Measurements from ENCODE around the gene RINL. TPM values are rescaled to one million over a fixed set of nuclear protein-coding genes. Genes with fewer than 3 reads are reported as not detected.

The RINL gene
- total and polyA plus RNA-seq, 2 of the 8 experiments (the other 6 are each of a cell fraction or from before 2014, with no cell fraction given), result 11.1 to 11.9 TPM

DNA sequence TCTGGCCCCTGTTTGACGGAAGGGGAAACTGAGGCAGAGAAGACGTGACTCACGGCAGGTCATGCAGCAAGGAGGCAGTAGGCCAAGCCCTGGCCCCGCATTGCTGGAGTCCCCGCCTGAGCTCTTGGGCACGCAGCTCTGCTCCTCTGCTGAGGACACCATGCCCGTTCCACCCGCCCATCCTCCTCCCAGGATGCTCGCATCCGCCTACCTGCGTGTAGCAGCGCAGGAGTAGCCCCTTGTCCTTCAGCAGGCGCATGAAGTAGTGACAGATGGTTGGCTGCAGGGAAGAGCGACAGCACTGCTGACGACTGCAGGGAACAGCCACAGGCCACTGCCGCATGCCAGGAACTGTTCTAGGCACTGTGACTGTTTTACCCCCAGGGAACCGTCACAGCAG, 10.8 kb upstream of the RINL start:
- no peak overlapping the region for H4K5ac ChIP-seq (ENCODE audit: insufficient read length, low read depth, low read length)
- H2BK20ac ChIP-seq (ENCODE audit: low read length), result no peak overlapping the region
- H2BK15ac ChIP-seq (ENCODE audit: low read length), result no peak overlapping the region
- no peak overlapping the region for H2BK12ac ChIP-seq (ENCODE audit: low read depth, low read length)
- H3K23me2 ChIP-seq (ENCODE audit: low read depth, low read length), result no peaks in the 10 kb centered on the region
- H3K79me1 ChIP-seq (ENCODE audit: low read depth, low read length), result no peaks in the 10 kb centered on the region
- TF ChIP-seq RBBP5 (IDR thresholded peaks at IDR 0.05; ENCODE audit: borderline replicate concordance, low read depth, low read length) (no peak), ASH2L (IDR thresholded peaks at IDR 0.05; ENCODE audit: low read length) (no peak), SAP30 (IDR thresholded peaks at IDR 0.05; ENCODE audit: insufficient read depth, insufficient replicate concordance, low read length) (no peak), KDM1A (IDR thresholded peaks at IDR 0.05; ENCODE audit: borderline replicate concordance, low read length) (no peak), POLR2AphosphoS5 (IDR thresholded peaks at IDR 0.05; ENCODE audit: low read depth, low read length) (no peak), CHD2 (IDR thresholded peaks at IDR 0.05; ENCODE audit: low read length) (no peak)
- peaks cover 0 to 2% of the 10 kb centered on the region in 2 experiments for H4K20me1 ChIP-seq (replicated peaks in 1 of 2; ENCODE audit: control insufficient read depth in 1 of 2, insufficient read depth in 2 of 2, low read length in 2 of 2)
- H3K9ac ChIP-seq (replicated peaks in 1 of 4; ENCODE audit: extremely low read depth in 1 of 4, low read depth in 3 of 4, low read length in 3 of 4), result no peak overlapping the region
- no peaks in the 10 kb centered on the region for H3K36me3 ChIP-seq (ENCODE audit: control insufficient read depth in 2 of 4, insufficient read depth in 4 of 4, low read length in 3 of 4)
- CTCF ChIA-PET (ENCODE audit: partially characterized antibody), result interaction anchor here (0.6 to 5.9 kb wide), 14 partner anchors 8 to 400 kb away, joined by 3 to 97 read pairs (median 6); partner anchors contain the start of genes NFKBIB, RINL and SIRT2
- no peak overlapping the region for H3K14ac ChIP-seq (ENCODE audit: insufficient read length)
- H4K91ac ChIP-seq (replicated peaks; ENCODE audit: insufficient read length, low read length), result no peak overlapping the region
- no peak overlapping the region for H2AK5ac ChIP-seq (ENCODE audit: low read depth, low read length)
- FAIRE-seq (no peak), DNase-seq (ENCODE audit: low read depth in 1 of 2, low spot score in 2 of 2) (no peak)
- H3K4me3 ChIP-seq (ENCODE audit: extremely low read depth in 1 of 4, insufficient read depth in 2 of 4, low read depth in 3 of 4, low read length in 4 of 4), result no peak overlapping the region
- H2BK5ac ChIP-seq (ENCODE audit: low read depth, low read length), result no peak overlapping the region
- no peak overlapping the region for H3K4ac ChIP-seq (replicated peaks; ENCODE audit: insufficient read length, low read depth, low read length)
- no peak overlapping the region for H3K4me2 ChIP-seq (ENCODE audit: insufficient read depth in 1 of 2, low read depth in 2 of 2, low read length in 2 of 2)
- no peaks in the 10 kb centered on the region for H3K4me1 ChIP-seq (replicated peaks in 1 of 4; ENCODE audit: control insufficient read depth in 3 of 4, insufficient read depth in 4 of 4, low read length in 3 of 4)
- no peaks in the 10 kb centered on the region for H3K79me2 ChIP-seq (ENCODE audit: control insufficient read depth in 1 of 2, insufficient read depth in 2 of 2, low read length in 2 of 2)
- H3K18ac ChIP-seq (ENCODE audit: extremely low read depth, low read length), result no peak overlapping the region
- H3K56ac ChIP-seq (replicated peaks; ENCODE audit: insufficient read length, low read depth, low read length), result no peak overlapping the region
- no peak overlapping the region for H4K8ac ChIP-seq (ENCODE audit: extremely low read depth, insufficient read depth, low read length)
- H3K9me3 ChIP-seq (ENCODE audit: insufficient read depth in 2 of 2, low read depth in 1 of 2, low read length in 1 of 2), result no peaks in the 10 kb centered on the region
- H3K27me3 ChIP-seq (replicated peaks in 1 of 4; ENCODE audit: control insufficient read depth in 3 of 4, extremely low read depth in 1 of 4, insufficient read depth in 3 of 4, low read length in 3 of 4), result no peaks in the 10 kb centered on the region
- no peak overlapping the region for H2AFZ ChIP-seq (ENCODE audit: low read length)
- WGBS, 2 experiments (ENCODE audit: extremely low coverage in 1 of 2, insufficient coverage in 1 of 2, insufficient read length in 1 of 2, insufficient replicate concordance in 2 of 2, low coverage in 1 of 2, low lambda C conversion rate in 2 of 2, missing lambda C conversion rate in 1 of 2), result 94% methylated on average over 16 of the region's 17 CpGs; no CpG with 5 or more reads in 1 of the 2 experiments
- no peak overlapping the region for H3K23ac ChIP-seq (ENCODE audit: insufficient read length)
- H3K27ac ChIP-seq (ENCODE audit: low read depth, low read length), result no peak overlapping the region
- no peak overlapping the region for H2BK120ac ChIP-seq (replicated peaks; ENCODE audit: low read depth, low read length)
- POLR2A ChIA-PET (ENCODE audit: partially characterized antibody), result interaction anchor here (1.2 to 3.4 kb wide), 4 partner anchors 11 to 46 kb away, joined by 3 to 30 read pairs (median 8); partner anchors contain the start of genes HNRNPL, MRPS12, NFKBIB and SARS2

All from H1 (cell line).